BJ (cell line): ENCODE data around the gene NKAPL. TPM values are rescaled to one million over a fixed set of nuclear protein-coding genes. Genes with fewer than 3 reads are reported as not detected.

Experiments used
- CTCF ChIA-PET: fragments of 350-600 bp; formaldehyde crosslinking; extraction: SDS; loops from one replicate; lab custom pipeline; 2021; ENCODE audit warnings: antibody characterized with exemption, inconsistent platforms; lab: Yijun Ruan, JAX
- POLR2A ChIA-PET: fragments of 300-600 bp; sonication (Branson Sonifier 250); formaldehyde crosslinking; extraction: SDS; loops from one replicate; lab custom pipeline; 2021; ENCODE audit warnings: antibody characterized with exemption; lab: Charles Lee
- DNase-seq: peaks from one replicate; pipeline ENCODE4 v3.0.0-alpha.2; 2011; ENCODE audit warnings: low read depth
- H3K27me3 ChIP-seq: 2 replicates; pipeline ENCODE4 v1.6.0; 2011; ENCODE audit warnings: low read length; ENCODE audit not compliant: control insufficient read depth, insufficient read depth
- H3K36me3 ChIP-seq: 2 replicates; pipeline ENCODE4 v1.5.1; 2011; ENCODE audit warnings: low read length; ENCODE audit not compliant: control insufficient read depth, insufficient read depth
- H3K4me3 ChIP-seq: 2 replicates; pipeline ENCODE4 v1.5.1; 2011; ENCODE audit warnings: low read depth, mild to moderate bottlenecking, control low read depth, low read length
- CTCF ChIP-seq: IDR thresholded peaks from 2 replicates; pipeline ENCODE4 v1.5.1; 2011; ENCODE audit warnings: low read depth, mild to moderate bottlenecking, control low read depth, inconsistent platforms, low read length, moderate library complexity; ENCODE audit not compliant: insufficient read depth
- polyA plus RNA-seq: library from polyadenylated mRNA; depleted of rRNA; stranded (reverse); fragments of >200 nt; gene quantifications from 2 replicates; pipeline ENCODE4 v1.2.3, GENCODE V29; 2011

The NKAPL gene
- polyA plus RNA-seq, 1 experiment, result 0.72 TPM

- POLR2A ChIA-PET, result no interaction called here
- peaks cover 4% of the 10 kb centered on the region for H3K36me3 ChIP-seq
- no peak for TF ChIP-seq CTCF
- H3K4me3 ChIP-seq, result no peak overlapping the region
- CTCF ChIA-PET, result no interaction called here
- no peak for DNase-seq
- H3K27me3 ChIP-seq, result no peaks in the 10 kb centered on the region
Observed at GRCh38 chr6:28232785-28233184, 26.3 kb upstream of the NKAPL start.

- CTCF ChIA-PET, result no interaction called here
- H3K36me3 ChIP-seq, result peaks cover 2% of the 10 kb centered on the region; the same call in 1 of the 2 replicates
- TF ChIP-seq CTCF, result no peak
- H3K27me3 ChIP-seq, result no peaks in the 10 kb centered on the region
- no peak overlapping the region for H3K4me3 ChIP-seq
- POLR2A ChIA-PET, result no interaction called here
- no peak for DNase-seq
Observed at GRCh38 chr6:28235912-28236452, 23.1 kb upstream of the NKAPL start.

- no peak overlapping the region for H3K4me3 ChIP-seq
- no peaks in the 10 kb centered on the region for H3K27me3 ChIP-seq
- no peaks in the 10 kb centered on the region for H3K36me3 ChIP-seq
- TF ChIP-seq CTCF, result no peak
- ChIA-PET CTCF (no interaction called here), POLR2A (no interaction called here)
- no peak for DNase-seq
Observed at GRCh38 chr6:28239636-28240035, 19.5 kb upstream of the NKAPL start.

GRCh38 chr6:28240471-28240870 lies 18.6 kb upstream of the NKAPL start:
- Histone ChIP-seq H3K27me3 (no peaks in the 10 kb centered on the region), H3K36me3 (no peaks in the 10 kb centered on the region), H3K4me3 (no peak overlapping the region)
- ChIA-PET POLR2A (no interaction called here), CTCF (no interaction called here)
- TF ChIP-seq CTCF, result no peak
- no peak for DNase-seq

- Histone ChIP-seq H3K36me3 (peaks cover 7% of the 10 kb centered on the region), H3K4me3 (no peak overlapping the region), H3K27me3 (no peaks in the 10 kb centered on the region)
- no peak for DNase-seq
- POLR2A ChIA-PET, result no interaction called here
- no peak for TF ChIP-seq CTCF
- CTCF ChIA-PET, result no interaction called here
Observed at GRCh38 chr6:28243946-28244345, 15.2 kb upstream of the NKAPL start.
